H1 (cell line): ENCODE results near the gene IPO9. TPM values are rescaled to one million over a fixed set of nuclear protein-coding genes. Genes with fewer than 3 reads are reported as not detected.
A peak's percentile ranks its signal among the peaks of the same experiment; 100 is the strongest.

Experiments
- CTCF ChIA-PET: fragments of 300-600 bp; sonication (Branson Sonifier 250); formaldehyde crosslinking; loops from one replicate; lab custom pipeline; 2021; ENCODE audit not compliant: partially characterized antibody; lab: Charles Lee
- POLR2A ChIA-PET: fragments of 300-600 bp; sonication (Branson Sonifier 250); formaldehyde crosslinking; loops from one replicate; lab custom pipeline; 2021; ENCODE audit warnings: inconsistent platforms; ENCODE audit not compliant: partially characterized antibody; lab: Charles Lee
- DNase-seq, 2 experiments: peaks; one replicate each; pipeline versions ENCODE4 v3.0.0 to v3.0.0-alpha.2; 2010 to 2022; ENCODE audit warnings: low spot score in 2 of 2, low read depth in 1 of 2, mixed read lengths in 1 of 2
- FAIRE-seq: peaks from 2 replicates; lab custom pipeline; 2011; peaks lifted over from hg19 to GRCh38; lab: Jason Lieb, UNC
- H2AFZ ChIP-seq: 2 replicates; pipeline ENCODE4 v1.8.1; 2012; ENCODE audit warnings: low read length, inconsistent platforms
- H2AK5ac ChIP-seq: 2 replicates; pipeline ENCODE4 v1.6.1; 2013; ENCODE audit warnings: low read depth, low read length
- H2BK120ac ChIP-seq: replicated peaks from 2 replicates; pipeline ENCODE3; 2013; ENCODE audit warnings: low read depth, low read length, inconsistent platforms
- H2BK12ac ChIP-seq: 2 replicates; pipeline ENCODE4 v1.6.1; 2013; ENCODE audit warnings: low read depth, low read length
- H2BK15ac ChIP-seq: 2 replicates; pipeline ENCODE4 v1.6.1; 2013; ENCODE audit warnings: low read length
- H2BK20ac ChIP-seq: 2 replicates; pipeline ENCODE4 v1.6.1; 2013; ENCODE audit warnings: low read length
- H2BK5ac ChIP-seq: 2 replicates; pipeline ENCODE4 v1.6.1; 2013; ENCODE audit warnings: low read depth, low read length
- H3K14ac ChIP-seq: 2 replicates; pipeline ENCODE4 v1.6.1; 2013; ENCODE audit warnings: inconsistent platforms; ENCODE audit not compliant: insufficient read length
- H3K18ac ChIP-seq: 2 replicates; pipeline ENCODE4 v1.6.1; 2013; ENCODE audit warnings: low read length; ENCODE audit errors: extremely low read depth
- H3K23ac ChIP-seq: 2 replicates; pipeline ENCODE4 v1.6.1; 2013; ENCODE audit warnings: inconsistent platforms; ENCODE audit not compliant: insufficient read length
- H3K23me2 ChIP-seq: 2 replicates; pipeline ENCODE4 v1.6.1; 2013; ENCODE audit warnings: low read depth, low read length
- H3K27ac ChIP-seq: 2 replicates; pipeline ENCODE4 v1.6.1; 2011; ENCODE audit warnings: low read depth, low read length, inconsistent platforms
- H3K27me3 ChIP-seq, 4 experiments: replicated peaks in 1 of 4; 1 replicate in 1 of 4; 2 replicates in 3 of 4; pipeline versions ENCODE4 v1.6.1 to v1.8.1; 2011 to 2013; ENCODE audit warnings: low read length in 3 of 4, mild to moderate bottlenecking in 3 of 4, inconsistent platforms in 2 of 4, mixed read lengths in 2 of 4, moderate library complexity in 1 of 4; ENCODE audit not compliant: control insufficient read depth in 3 of 4, insufficient read depth in 3 of 4; ENCODE audit errors: extremely low read depth in 1 of 4
- H3K36me3 ChIP-seq, 4 experiments: 2 replicates each; pipeline versions ENCODE4 v1.6.1 to v1.8.1; 2011 to 2013; ENCODE audit warnings: mild to moderate bottlenecking in 4 of 4, low read length in 3 of 4, moderate library complexity in 2 of 4, control low read depth in 1 of 4, inconsistent platforms in 1 of 4; ENCODE audit not compliant: insufficient read depth in 4 of 4, control insufficient read depth in 2 of 4
- H3K4ac ChIP-seq: replicated peaks from 2 replicates; pipeline ENCODE3; 2013; ENCODE audit warnings: low read length, low read depth, mixed read lengths, inconsistent platforms; ENCODE audit not compliant: insufficient read length
- H3K4me1 ChIP-seq, 4 experiments: replicated peaks in 1 of 4; 1 replicate in 1 of 4; 2 replicates in 3 of 4; pipeline versions ENCODE4 v1.6.1 to v1.8.1; 2011 to 2013; ENCODE audit warnings: low read length in 3 of 4, inconsistent platforms in 2 of 4, mixed read lengths in 1 of 4; ENCODE audit not compliant: insufficient read depth in 4 of 4, control insufficient read depth in 3 of 4
- H3K4me2 ChIP-seq, 2 experiments: 2 replicates each; pipeline versions ENCODE4 v1.6.1 to v1.8.1; 2011 to 2013; ENCODE audit warnings: low read depth in 2 of 2, low read length in 2 of 2, control low read depth in 1 of 2, inconsistent platforms in 1 of 2, mild to moderate bottlenecking in 1 of 2; ENCODE audit not compliant: insufficient read depth in 1 of 2
- H3K4me3 ChIP-seq, 4 experiments: fragments of 200-600, 300-600 bp in 1 of 4; sonication (generic), shearing (Covaris generic), sonication (Bioruptor Twin) in 1 of 4; 2 replicates each; pipeline versions ENCODE4 v1.5.1 to v1.8.1; 2011 to 2016; ENCODE audit warnings: low read length in 4 of 4, low read depth in 3 of 4, control low read depth in 2 of 4, inconsistent platforms in 2 of 4, mild to moderate bottlenecking in 2 of 4, mixed read lengths in 1 of 4, moderate library complexity in 1 of 4; ENCODE audit not compliant: insufficient read depth in 2 of 4; ENCODE audit errors: extremely low read depth in 1 of 4
- H3K56ac ChIP-seq: replicated peaks from 2 replicates; pipeline ENCODE3; 2013; ENCODE audit warnings: low read depth, mild to moderate bottlenecking, mixed read lengths, low read length, inconsistent platforms; ENCODE audit not compliant: insufficient read length
- H3K79me1 ChIP-seq: 2 replicates; pipeline ENCODE4 v1.6.1; 2013; ENCODE audit warnings: low read depth, low read length, control low read depth
- H3K79me2 ChIP-seq, 2 experiments: 2 replicates each; pipeline versions ENCODE4 v1.6.1 to v1.8.1; 2012 to 2013; ENCODE audit warnings: low read length in 2 of 2, mild to moderate bottlenecking in 2 of 2, inconsistent platforms in 1 of 2; ENCODE audit not compliant: insufficient read depth in 2 of 2, control insufficient read depth in 1 of 2
- H3K9ac ChIP-seq, 4 experiments: replicated peaks in 1 of 4; 1 replicate in 1 of 4; 2 replicates in 3 of 4; pipeline versions ENCODE4 v1.6.1 to v1.8.1; 2011 to 2013; ENCODE audit warnings: low read depth in 3 of 4, low read length in 3 of 4, control low read depth in 2 of 4, mild to moderate bottlenecking in 2 of 4, moderate library complexity in 2 of 4, inconsistent platforms in 1 of 4; ENCODE audit errors: extremely low read depth in 1 of 4
- H3K9me3 ChIP-seq, 2 experiments: 2 replicates each; pipeline versions ENCODE4 v1.6.1 to v1.8.1; 2012 to 2013; ENCODE audit warnings: mild to moderate bottlenecking in 2 of 2, moderate library complexity in 2 of 2, control low read depth in 1 of 2, inconsistent platforms in 1 of 2, low read depth in 1 of 2, low read length in 1 of 2, mixed read lengths in 1 of 2; ENCODE audit not compliant: insufficient read depth in 2 of 2
- H4K20me1 ChIP-seq, 2 experiments: replicated peaks in 1 of 2; 2 replicates each; pipeline versions ENCODE3 to v1.8.1; 2011 to 2013; ENCODE audit warnings: inconsistent platforms in 2 of 2, low read length in 2 of 2, mild to moderate bottlenecking in 1 of 2; ENCODE audit not compliant: insufficient read depth in 2 of 2, control insufficient read depth in 1 of 2
- H4K5ac ChIP-seq: 2 replicates; pipeline ENCODE4 v1.6.1; 2013; ENCODE audit warnings: low read length, low read depth, mixed read lengths, inconsistent platforms; ENCODE audit not compliant: insufficient read length
- H4K8ac ChIP-seq: 2 replicates; pipeline ENCODE4 v1.8.0; 2013; ENCODE audit warnings: mild to moderate bottlenecking, moderate library complexity, low read length, inconsistent platforms; ENCODE audit not compliant: insufficient read depth; ENCODE audit errors: extremely low read depth
- H4K91ac ChIP-seq: replicated peaks from 2 replicates; pipeline ENCODE3; 2013; ENCODE audit warnings: low read length, mixed read lengths, inconsistent platforms; ENCODE audit not compliant: insufficient read length
- CTCF ChIP-seq, 3 experiments: IDR thresholded peaks; 1 replicate in 2 of 3; 2 replicates in 1 of 3; pipeline versions ENCODE4 v1.5.1 to v1.6.1; 2011; ENCODE audit warnings: low read length in 3 of 3, mild to moderate bottlenecking in 3 of 3, inconsistent platforms in 2 of 3, low read depth in 1 of 3, moderate library complexity in 1 of 3; ENCODE audit not compliant: insufficient read depth in 1 of 3; ENCODE audit errors: control extremely low read depth in 1 of 3
- EGR1 ChIP-seq: IDR thresholded peaks from 2 replicates; pipeline ENCODE4 v1.6.1; 2011; ENCODE audit warnings: low read depth, low read length, borderline replicate concordance
- FOSL1 ChIP-seq: IDR thresholded peaks from 2 replicates; pipeline ENCODE4 v1.6.1; 2011; ENCODE audit warnings: mild to moderate bottlenecking, low read depth, low read length, moderate library complexity; ENCODE audit not compliant: insufficient read depth
- MAX ChIP-seq: IDR thresholded peaks from 2 replicates; pipeline ENCODE4 v1.6.1; 2012; ENCODE audit warnings: inconsistent platforms
- RAD21 ChIP-seq, 2 experiments: IDR thresholded peaks in 1 of 2; conservative IDR thresholded peaks in 1 of 2; 2 replicates each; pipeline ENCODE4 v1.6.1; 2011; ENCODE audit warnings: low read depth in 2 of 2, low read length in 2 of 2, improper control_type of control experiment in 1 of 2, inconsistent platforms in 1 of 2, mild to moderate bottlenecking in 1 of 2, moderate library complexity in 1 of 2
- SIN3A ChIP-seq, 2 experiments: IDR thresholded peaks in 1 of 2; conservative IDR thresholded peaks in 1 of 2; 2 replicates each; pipeline ENCODE4 v1.6.1; 2011 to 2012; ENCODE audit warnings: low read length in 2 of 2, improper control_type of control experiment in 1 of 2, low read depth in 1 of 2, mild to moderate bottlenecking in 1 of 2
- SRF ChIP-seq: IDR thresholded peaks from 2 replicates; pipeline ENCODE4 v1.6.1; 2011; ENCODE audit warnings: mild to moderate bottlenecking, low read depth, low read length, moderate library complexity
- SUZ12 ChIP-seq: fragments of 200-600 bp; sonication (generic); IDR thresholded peaks from 2 replicates; pipeline ENCODE4 v1.6.1; 2012; ENCODE audit warnings: mild to moderate bottlenecking, inconsistent platforms, low read length, moderate library complexity, mixed read lengths
- WGBS, 2 experiments: shearing (Covaris generic) in 1 of 2; methylation state at CpG; one replicate each; pipeline versions ENCODE4 v1.1.6 to v1.1.7; 2013 to 2015; ENCODE audit warnings: low lambda C conversion rate in 2 of 2, mixed read lengths in 2 of 2, inconsistent platforms in 1 of 2, low coverage in 1 of 2, missing lambda C conversion rate in 1 of 2; ENCODE audit not compliant: insufficient replicate concordance in 2 of 2, insufficient coverage in 1 of 2, insufficient read length in 1 of 2; ENCODE audit errors: extremely low coverage in 1 of 2, missing lambda C conversion rate in 1 of 2; 5-methylcytosine and 5-hydroxymethylcytosine counted together
- polyA plus RNA-seq, 7 experiments: library from polyadenylated mRNA; depleted of rRNA in 3 of 7; stranded (reverse) in 5 of 7; unstranded in 2 of 7; fragments of >200 nt in 5 of 7; fragments of 200-250 nt in 2 of 7; gene quantifications; 1 replicate in 5 of 7; 2 replicates in 1 of 7; 4 replicates in 1 of 7; pipeline versions ENCODE4 v1.2.1 to v1.2.3, GENCODE V29; 2011 to 2013; ENCODE audit warnings: missing spikeins in 2 of 7, mixed read lengths in 2 of 7
- total RNA-seq: library from RNA; stranded (reverse); fragmentation: NEBNext Ultra II Directional; extraction: Animal tissue kit (Norgen Biotek cat#: 25700); gene quantifications from 2 replicates; pipeline ENCODE4 v1.2.1, GENCODE V29; 2021

The IPO9 gene
- total and polyA plus RNA-seq, 2 of the 8 experiments (the other 6 are each of a cell fraction or from before 2014, with no cell fraction given), result 61.0 to 122 TPM

- WGBS, 2 experiments, result 95% methylated on average over 6 of the region's 6 CpGs; no CpG with 5 or more reads in 1 of the 2 experiments
- TF ChIP-seq FOSL1 (no peak), SUZ12 (no peak), MAX (no peak), SRF (no peak), SIN3A (conservative IDR thresholded peaks at IDR 0.05 in 1 of 2, IDR thresholded peaks at IDR 0.05 in 1 of 2; ENCODE audit: low read depth in 1 of 2, low read length in 2 of 2) (no peak), CTCF (IDR thresholded peaks at IDR 0.05; ENCODE audit: control extremely low read depth in 1 of 3, insufficient read depth in 1 of 3, low read depth in 1 of 3, low read length in 3 of 3) (no peak), RAD21 (IDR thresholded peaks at IDR 0.05 in 1 of 2, conservative IDR thresholded peaks at IDR 0.05 in 1 of 2; ENCODE audit: low read depth in 2 of 2, low read length in 2 of 2) (no peak), EGR1 (no peak)
Observed at GRCh38 chr1:201905234-201905890, 76.4 kb downstream of the IPO9 start.

More at GRCh38 chr1:201905234-201905890, 76.4 kb downstream of the IPO9 start:
- Histone ChIP-seq H2BK12ac (peak overlapping the region; percentile 28; the same call in 1 of the 2 replicates), H2AK5ac (no peak overlapping the region), H4K5ac (no peak overlapping the region), H3K27ac (no peak overlapping the region), H2AFZ (no peak overlapping the region), H2BK120ac (no peak overlapping the region), H3K4ac (no peak overlapping the region), H3K18ac (no peak overlapping the region), H4K91ac (no peak overlapping the region), H3K9me3 (no peaks in the 10 kb centered on the region), H3K27me3 (no peaks in the 10 kb centered on the region; a peak in 1 of 7 replicates), H3K36me3 (no peaks in the 10 kb centered on the region), H3K4me1 (no peaks in the 10 kb centered on the region), H4K8ac (no peak overlapping the region), H3K79me1 (no peaks in the 10 kb centered on the region), H3K23me2 (no peaks in the 10 kb centered on the region), H2BK15ac (0 out of 2 replicates have a peak overlapping the region, but pooled peaks have one; percentile 14), H3K79me2 (no peaks in the 10 kb centered on the region), H3K14ac (no peak overlapping the region), H3K56ac (no peak overlapping the region), H2BK20ac (no peak overlapping the region), H4K20me1 (no peaks in the 10 kb centered on the region), H3K23ac (no peak overlapping the region), H2BK5ac (0 out of 2 replicates have a peak overlapping the region, but pooled peaks have one; percentile 37), H3K4me2 (no peak overlapping the region), H3K4me3 (no peak overlapping the region), H3K9ac (no peak overlapping the region)
- CTCF ChIA-PET, result interaction anchor here (1.0 to 12.4 kb wide), 5 partner anchors 10 to 66 kb away, joined by 3 to 147 read pairs (median 8); partner anchors contain the start of gene LMOD1
- DNase-seq (no peak), FAIRE-seq (no peak)
- POLR2A ChIA-PET, result interaction anchor here (1.0 to 1.6 kb wide), 3 partner anchors 10 to 50 kb away, joined by 3 to 7 read pairs (median 5); partner anchors contain the start of gene TIMM17A
